HEK293 (cell line): Measurements from ENCODE around the gene FGF9.

Source experiments
- CTCF ChIA-PET: fragments of 350-600 bp; formaldehyde crosslinking; extraction: SDS; loops from one replicate; lab custom pipeline; 2021; ENCODE audit warnings: antibody characterized with exemption; lab: Yijun Ruan, JAX
- POLR2A ChIA-PET: fragments of 300-600 bp; formaldehyde crosslinking; extraction: SDS; loops from one replicate; lab custom pipeline; 2020; ENCODE audit warnings: antibody characterized with exemption, inconsistent platforms; lab: Yijun Ruan, JAX
- H3K27ac ChIP-seq: fragments of 200-500 bp; sonication (Bioruptor generic); 2 replicates; pipeline ENCODE4 v1.5.1; 2014; ENCODE audit warnings: low read depth, low read length, control low read depth, inconsistent platforms; ENCODE audit errors: extremely low read depth
- H3K36me3 ChIP-seq, 2 experiments: fragments of 200-500 bp in 1 of 2; sonication (Bioruptor generic) in 1 of 2; 1 replicate in 1 of 2; 2 replicates in 1 of 2; pipeline ENCODE4 v1.5.1; 2014 to 2017; ENCODE audit warnings: inconsistent platforms in 2 of 2, low read length in 2 of 2; ENCODE audit not compliant: control insufficient read depth in 2 of 2, insufficient read depth in 1 of 2
- H3K4me1 ChIP-seq: fragments of 200-500 bp; sonication (Bioruptor generic); 2 replicates; pipeline ENCODE4 v1.5.1; 2014; ENCODE audit warnings: mild to moderate bottlenecking, low read length, inconsistent platforms; ENCODE audit not compliant: control insufficient read depth, insufficient read depth
- H3K4me3 ChIP-seq: 2 replicates; pipeline ENCODE4 v1.5.1; 2011; ENCODE audit warnings: low read depth, mild to moderate bottlenecking, control low read depth, low read length, moderate library complexity
- H3K9me3 ChIP-seq: fragments of 200-500 bp; sonication (Bioruptor generic); 2 replicates; pipeline ENCODE4 v1.5.1; 2014; ENCODE audit warnings: low read depth, low read length, inconsistent platforms; ENCODE audit not compliant: control insufficient read depth, insufficient read depth
- KLF10 ChIP-seq: fragments of 450-650 bp; IDR thresholded peaks from 2 replicates; pipeline ENCODE4 v1.5.1; 2018; ENCODE audit warnings: missing biosample characterization, mild to moderate bottlenecking, missing genetic modification characterization
- ZBTB1 ChIP-seq: fragments of 450-650 bp; formaldehyde crosslinking; IDR thresholded peaks from 2 replicates; pipeline ENCODE4 v1.5.1; 2016; ENCODE audit warnings: missing biosample characterization, missing genetic modification characterization
- ZBTB48 ChIP-seq: fragments of 450-650 bp; formaldehyde crosslinking; IDR thresholded peaks from 2 replicates; pipeline ENCODE4 v1.5.1; 2016; ENCODE audit warnings: missing biosample characterization, missing genetic modification characterization
- ZNF140 ChIP-seq: fragments of 450-650 bp; formaldehyde crosslinking; IDR thresholded peaks from 2 replicates; pipeline ENCODE4 v1.5.1; 2016; ENCODE audit warnings: missing biosample characterization, missing genetic modification characterization
- ZNF16 ChIP-seq: fragments of 450-650 bp; formaldehyde crosslinking; IDR thresholded peaks from 2 replicates; pipeline ENCODE4 v1.5.1; 2016; ENCODE audit warnings: low read depth, missing biosample characterization, missing genetic modification characterization
- ZNF174 ChIP-seq: fragments of 450-650 bp; formaldehyde crosslinking; IDR thresholded peaks from 2 replicates; pipeline ENCODE4 v1.5.0; 2017; ENCODE audit warnings: missing biosample characterization, mild to moderate bottlenecking, missing genetic modification characterization
- ZNF221 ChIP-seq: fragments of 450-650 bp; formaldehyde crosslinking; IDR thresholded peaks from 2 replicates; pipeline ENCODE4 v1.5.1; 2017; ENCODE audit warnings: missing biosample characterization, missing genetic modification characterization, borderline replicate concordance
- ZNF239 ChIP-seq: fragments of 450-650 bp; formaldehyde crosslinking; IDR thresholded peaks from 2 replicates; pipeline ENCODE4 v1.5.1; 2016; ENCODE audit warnings: missing biosample characterization, missing genetic modification characterization
- ZNF571 ChIP-seq: fragments of 450-650 bp; formaldehyde crosslinking; IDR thresholded peaks from 2 replicates; pipeline ENCODE4 v1.5.0; 2017; ENCODE audit warnings: missing biosample characterization, missing genetic modification characterization
- ZNF768 ChIP-seq: fragments of 450-650 bp; formaldehyde crosslinking; IDR thresholded peaks from 2 replicates; pipeline ENCODE4 v1.5.1; 2018; ENCODE audit warnings: missing biosample characterization, mild to moderate bottlenecking, missing genetic modification characterization
- TF ChIP-seq, protein P1 (sequence below): fragments of 450-650 bp; formaldehyde crosslinking; IDR thresholded peaks from 2 replicates; pipeline ENCODE4 v1.5.1; 2016; ENCODE audit warnings: missing biosample characterization, missing genetic modification characterization, borderline replicate concordance
- TF ChIP-seq, protein P2 (sequence below): fragments of 450-650 bp; formaldehyde crosslinking; IDR thresholded peaks from 2 replicates; pipeline ENCODE4 v1.5.1; 2016; ENCODE audit warnings: missing biosample characterization, missing genetic modification characterization
- TF ChIP-seq, protein P3 (sequence below): fragments of 450-650 bp; formaldehyde crosslinking; IDR thresholded peaks from 2 replicates; pipeline ENCODE4 v1.5.1; 2016; ENCODE audit warnings: missing biosample characterization, missing genetic modification characterization
- TF ChIP-seq, protein P4 (sequence below): fragments of 450-650 bp; formaldehyde crosslinking; conservative IDR thresholded peaks from 2 replicates; pipeline ENCODE4 v1.5.1; 2016; ENCODE audit warnings: low read depth, missing biosample characterization, missing genetic modification characterization
- TF ChIP-seq, protein P5 (sequence below): fragments of 450-650 bp; formaldehyde crosslinking; IDR thresholded peaks from 2 replicates; pipeline ENCODE4 v1.5.1; 2017; ENCODE audit warnings: missing biosample characterization, missing genetic modification characterization
- TF ChIP-seq, protein P6 (sequence below): fragments of 450-650 bp; formaldehyde crosslinking; IDR thresholded peaks from 2 replicates; pipeline ENCODE4 v1.5.1; 2016; ENCODE audit warnings: missing biosample characterization, missing genetic modification characterization

The FGF9 gene

DNA sequence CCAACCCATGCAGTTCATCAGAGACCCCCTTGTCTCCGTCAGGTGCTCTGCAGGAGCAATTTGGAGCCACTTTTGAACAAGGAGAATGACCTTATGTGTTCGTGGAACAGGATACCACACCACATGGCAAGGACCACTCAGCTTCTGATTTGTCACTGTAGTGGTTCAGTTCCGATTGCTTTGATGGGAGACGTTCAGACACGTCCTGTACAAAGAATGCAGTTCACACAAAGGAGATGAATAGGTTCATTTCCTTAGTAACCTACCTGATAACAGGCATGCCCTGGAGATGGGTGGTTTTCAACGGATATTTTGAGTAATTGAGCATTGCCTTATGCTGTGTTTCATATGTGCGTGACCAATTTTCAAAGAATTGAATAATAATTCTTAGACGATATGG lies 17.2 kb downstream of the FGF9 start:
- CTCF ChIA-PET = no interaction called here
- TF ChIP-seq, protein P1, sequence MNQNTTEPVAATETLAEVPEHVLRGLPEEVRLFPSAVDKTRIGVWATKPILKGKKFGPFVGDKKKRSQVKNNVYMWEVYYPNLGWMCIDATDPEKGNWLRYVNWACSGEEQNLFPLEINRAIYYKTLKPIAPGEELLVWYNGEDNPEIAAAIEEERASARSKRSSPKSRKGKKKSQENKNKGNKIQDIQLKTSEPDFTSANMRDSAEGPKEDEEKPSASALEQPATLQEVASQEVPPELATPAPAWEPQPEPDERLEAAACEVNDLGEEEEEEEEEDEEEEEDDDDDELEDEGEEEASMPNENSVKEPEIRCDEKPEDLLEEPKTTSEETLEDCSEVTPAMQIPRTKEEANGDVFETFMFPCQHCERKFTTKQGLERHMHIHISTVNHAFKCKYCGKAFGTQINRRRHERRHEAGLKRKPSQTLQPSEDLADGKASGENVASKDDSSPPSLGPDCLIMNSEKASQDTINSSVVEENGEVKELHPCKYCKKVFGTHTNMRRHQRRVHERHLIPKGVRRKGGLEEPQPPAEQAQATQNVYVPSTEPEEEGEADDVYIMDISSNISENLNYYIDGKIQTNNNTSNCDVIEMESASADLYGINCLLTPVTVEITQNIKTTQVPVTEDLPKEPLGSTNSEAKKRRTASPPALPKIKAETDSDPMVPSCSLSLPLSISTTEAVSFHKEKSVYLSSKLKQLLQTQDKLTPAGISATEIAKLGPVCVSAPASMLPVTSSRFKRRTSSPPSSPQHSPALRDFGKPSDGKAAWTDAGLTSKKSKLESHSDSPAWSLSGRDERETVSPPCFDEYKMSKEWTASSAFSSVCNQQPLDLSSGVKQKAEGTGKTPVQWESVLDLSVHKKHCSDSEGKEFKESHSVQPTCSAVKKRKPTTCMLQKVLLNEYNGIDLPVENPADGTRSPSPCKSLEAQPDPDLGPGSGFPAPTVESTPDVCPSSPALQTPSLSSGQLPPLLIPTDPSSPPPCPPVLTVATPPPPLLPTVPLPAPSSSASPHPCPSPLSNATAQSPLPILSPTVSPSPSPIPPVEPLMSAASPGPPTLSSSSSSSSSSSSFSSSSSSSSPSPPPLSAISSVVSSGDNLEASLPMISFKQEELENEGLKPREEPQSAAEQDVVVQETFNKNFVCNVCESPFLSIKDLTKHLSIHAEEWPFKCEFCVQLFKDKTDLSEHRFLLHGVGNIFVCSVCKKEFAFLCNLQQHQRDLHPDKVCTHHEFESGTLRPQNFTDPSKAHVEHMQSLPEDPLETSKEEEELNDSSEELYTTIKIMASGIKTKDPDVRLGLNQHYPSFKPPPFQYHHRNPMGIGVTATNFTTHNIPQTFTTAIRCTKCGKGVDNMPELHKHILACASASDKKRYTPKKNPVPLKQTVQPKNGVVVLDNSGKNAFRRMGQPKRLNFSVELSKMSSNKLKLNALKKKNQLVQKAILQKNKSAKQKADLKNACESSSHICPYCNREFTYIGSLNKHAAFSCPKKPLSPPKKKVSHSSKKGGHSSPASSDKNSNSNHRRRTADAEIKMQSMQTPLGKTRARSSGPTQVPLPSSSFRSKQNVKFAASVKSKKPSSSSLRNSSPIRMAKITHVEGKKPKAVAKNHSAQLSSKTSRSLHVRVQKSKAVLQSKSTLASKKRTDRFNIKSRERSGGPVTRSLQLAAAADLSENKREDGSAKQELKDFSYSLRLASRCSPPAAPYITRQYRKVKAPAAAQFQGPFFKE = no peak
- TF ChIP-seq, protein P2, sequence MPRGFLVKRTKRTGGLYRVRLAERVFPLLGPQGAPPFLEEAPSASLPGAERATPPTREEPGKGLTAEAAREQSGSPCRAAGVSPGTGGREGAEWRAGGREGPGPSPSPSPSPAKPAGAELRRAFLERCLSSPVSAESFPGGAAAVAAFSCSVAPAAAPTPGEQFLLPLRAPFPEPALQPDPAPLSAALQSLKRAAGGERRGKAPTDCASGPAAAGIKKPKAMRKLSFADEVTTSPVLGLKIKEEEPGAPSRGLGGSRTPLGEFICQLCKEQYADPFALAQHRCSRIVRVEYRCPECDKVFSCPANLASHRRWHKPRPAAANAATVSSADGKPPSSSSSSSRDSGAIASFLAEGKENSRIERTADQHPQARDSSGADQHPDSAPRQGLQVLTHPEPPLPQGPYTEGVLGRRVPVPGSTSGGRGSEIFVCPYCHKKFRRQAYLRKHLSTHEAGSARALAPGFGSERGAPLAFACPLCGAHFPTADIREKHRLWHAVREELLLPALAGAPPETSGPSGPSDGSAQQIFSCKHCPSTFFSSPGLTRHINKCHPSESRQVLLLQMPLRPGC = no peak
- no peak for TF ChIP-seq ZNF571
- TF ChIP-seq ZBTB48 (tag by site-specific recombination) = no peak
- TF ChIP-seq ZNF221 = no peak
- TF ChIP-seq, protein P3, sequence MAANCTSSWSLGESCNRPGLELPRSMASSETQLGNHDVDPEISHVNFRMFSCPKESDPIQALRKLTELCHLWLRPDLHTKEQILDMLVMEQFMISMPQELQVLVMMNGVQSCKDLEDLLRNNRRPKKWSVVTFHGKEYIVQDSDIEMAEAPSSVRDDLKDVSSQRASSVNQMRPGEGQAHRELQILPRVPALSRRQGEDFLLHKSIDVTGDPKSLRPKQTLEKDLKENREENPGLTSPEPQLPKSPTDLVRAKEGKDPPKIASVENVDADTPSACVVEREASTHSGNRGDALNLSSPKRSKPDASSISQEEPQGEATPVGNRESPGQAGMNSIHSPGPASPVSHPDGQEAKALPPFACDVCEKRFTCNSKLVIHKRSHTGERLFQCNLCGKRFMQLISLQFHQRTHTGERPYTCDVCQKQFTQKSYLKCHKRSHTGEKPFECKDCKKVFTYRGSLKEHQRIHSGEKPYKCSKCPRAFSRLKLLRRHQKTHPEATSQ (tag by site-specific recombination) = no peak
- TF ChIP-seq, protein P4, sequence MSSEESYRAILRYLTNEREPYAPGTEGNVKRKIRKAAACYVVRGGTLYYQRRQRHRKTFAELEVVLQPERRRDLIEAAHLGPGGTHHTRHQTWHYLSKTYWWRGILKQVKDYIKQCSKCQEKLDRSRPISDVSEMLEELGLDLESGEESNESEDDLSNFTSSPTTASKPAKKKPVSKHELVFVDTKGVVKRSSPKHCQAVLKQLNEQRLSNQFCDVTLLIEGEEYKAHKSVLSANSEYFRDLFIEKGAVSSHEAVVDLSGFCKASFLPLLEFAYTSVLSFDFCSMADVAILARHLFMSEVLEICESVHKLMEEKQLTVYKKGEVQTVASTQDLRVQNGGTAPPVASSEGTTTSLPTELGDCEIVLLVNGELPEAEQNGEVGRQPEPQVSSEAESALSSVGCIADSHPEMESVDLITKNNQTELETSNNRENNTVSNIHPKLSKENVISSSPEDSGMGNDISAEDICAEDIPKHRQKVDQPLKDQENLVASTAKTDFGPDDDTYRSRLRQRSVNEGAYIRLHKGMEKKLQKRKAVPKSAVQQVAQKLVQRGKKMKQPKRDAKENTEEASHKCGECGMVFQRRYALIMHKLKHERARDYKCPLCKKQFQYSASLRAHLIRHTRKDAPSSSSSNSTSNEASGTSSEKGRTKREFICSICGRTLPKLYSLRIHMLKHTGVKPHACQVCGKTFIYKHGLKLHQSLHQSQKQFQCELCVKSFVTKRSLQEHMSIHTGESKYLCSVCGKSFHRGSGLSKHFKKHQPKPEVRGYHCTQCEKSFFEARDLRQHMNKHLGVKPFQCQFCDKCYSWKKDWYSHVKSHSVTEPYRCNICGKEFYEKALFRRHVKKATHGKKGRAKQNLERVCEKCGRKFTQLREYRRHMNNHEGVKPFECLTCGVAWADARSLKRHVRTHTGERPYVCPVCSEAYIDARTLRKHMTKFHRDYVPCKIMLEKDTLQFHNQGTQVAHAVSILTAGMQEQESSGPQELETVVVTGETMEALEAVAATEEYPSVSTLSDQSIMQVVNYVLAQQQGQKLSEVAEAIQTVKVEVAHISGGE (tag by site-specific recombination) = no peak
- TF ChIP-seq, protein P5, sequence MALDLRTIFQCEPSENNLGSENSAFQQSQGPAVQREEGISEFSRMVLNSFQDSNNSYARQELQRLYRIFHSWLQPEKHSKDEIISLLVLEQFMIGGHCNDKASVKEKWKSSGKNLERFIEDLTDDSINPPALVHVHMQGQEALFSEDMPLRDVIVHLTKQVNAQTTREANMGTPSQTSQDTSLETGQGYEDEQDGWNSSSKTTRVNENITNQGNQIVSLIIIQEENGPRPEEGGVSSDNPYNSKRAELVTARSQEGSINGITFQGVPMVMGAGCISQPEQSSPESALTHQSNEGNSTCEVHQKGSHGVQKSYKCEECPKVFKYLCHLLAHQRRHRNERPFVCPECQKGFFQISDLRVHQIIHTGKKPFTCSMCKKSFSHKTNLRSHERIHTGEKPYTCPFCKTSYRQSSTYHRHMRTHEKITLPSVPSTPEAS = no peak
- TF ChIP-seq ZNF174 (tag by site-specific recombination) = no peak
- TF ChIP-seq ZBTB1 (tag by site-specific recombination) = no peak
- TF ChIP-seq ZNF140 (tag by site-specific recombination) = no peak

DNA sequence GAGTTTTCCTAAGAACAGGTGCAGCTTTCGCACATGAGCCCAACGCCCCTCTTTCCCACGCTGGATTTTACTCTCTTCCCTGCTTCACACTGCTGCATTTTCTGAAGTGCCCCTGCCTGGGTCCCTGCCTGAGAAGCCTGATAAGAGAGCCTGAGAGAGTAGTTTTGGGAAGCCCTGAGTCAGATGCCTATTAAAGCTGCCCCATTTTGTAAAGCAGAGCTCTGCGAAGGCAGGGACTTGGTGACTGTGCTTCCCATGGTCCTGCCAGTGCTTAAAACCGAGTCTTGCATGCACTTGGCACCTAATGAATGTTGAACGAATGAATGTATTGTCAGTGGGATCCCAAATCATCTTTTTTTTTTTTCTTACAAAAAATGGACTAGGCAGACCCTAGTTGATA lies 18.2 kb downstream of the FGF9 start:
- H3K36me3 ChIP-seq = peaks cover 0 to 15% of the 10 kb centered on the region in 2 experiments; a peak in 1 of 3 replicates
- CTCF ChIA-PET = no interaction called here
- H3K27ac ChIP-seq = no peak overlapping the region
- no peak overlapping the region for H3K4me3 ChIP-seq
- H3K9me3 ChIP-seq = no peaks in the 10 kb centered on the region
- POLR2A ChIA-PET = no interaction called here
- no peaks in the 10 kb centered on the region for H3K4me1 ChIP-seq
- TF ChIP-seq ZNF768 (tag by site-specific recombination) = no peak
- TF ChIP-seq, protein P6, sequence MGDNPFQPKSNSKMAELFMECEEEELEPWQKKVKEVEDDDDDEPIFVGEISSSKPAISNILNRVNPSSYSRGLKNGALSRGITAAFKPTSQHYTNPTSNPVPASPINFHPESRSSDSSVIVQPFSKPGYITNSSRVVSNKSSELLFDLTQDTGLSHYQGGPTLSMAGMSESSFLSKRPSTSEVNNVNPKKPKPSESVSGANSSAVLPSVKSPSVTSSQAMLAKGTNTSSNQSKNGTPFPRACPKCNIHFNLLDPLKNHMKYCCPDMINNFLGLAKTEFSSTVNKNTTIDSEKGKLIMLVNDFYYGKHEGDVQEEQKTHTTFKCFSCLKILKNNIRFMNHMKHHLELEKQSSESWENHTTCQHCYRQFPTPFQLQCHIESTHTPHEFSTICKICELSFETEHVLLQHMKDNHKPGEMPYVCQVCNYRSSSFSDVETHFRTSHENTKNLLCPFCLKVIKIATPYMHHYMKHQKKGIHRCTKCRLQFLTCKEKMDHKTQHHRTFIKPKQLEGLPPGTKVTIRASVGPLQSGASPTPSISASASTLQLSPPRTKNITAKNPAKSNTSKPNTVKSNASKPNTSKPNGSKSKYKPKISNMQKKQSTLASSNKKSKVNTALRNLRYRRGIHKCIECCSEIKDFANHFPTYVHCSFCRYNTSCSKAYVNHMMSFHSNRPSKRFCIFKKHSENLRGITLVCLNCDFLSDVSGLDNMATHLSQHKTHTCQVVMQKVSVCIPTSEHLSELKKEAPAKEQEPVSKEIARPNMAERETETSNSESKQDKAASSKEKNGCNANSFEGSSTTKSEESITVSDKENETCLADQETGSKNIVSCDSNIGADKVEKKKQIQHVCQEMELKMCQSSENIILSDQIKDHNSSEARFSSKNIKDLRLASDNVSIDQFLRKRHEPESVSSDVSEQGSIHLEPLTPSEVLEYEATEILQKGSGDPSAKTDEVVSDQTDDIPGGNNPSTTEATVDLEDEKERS = no peak
- no peak for TF ChIP-seq KLF10 (tag by site-specific recombination)
- no peak for TF ChIP-seq ZNF16 (tag by site-specific recombination)
- TF ChIP-seq ZNF239 (tag by site-specific recombination) = no peak

More for the DNA sequence above, 17.2 kb downstream of the FGF9 start:
- POLR2A ChIA-PET = no interaction called here
- H3K27ac ChIP-seq = no peak overlapping the region
- H3K4me3 ChIP-seq = no peak overlapping the region
- H3K4me1 ChIP-seq = no peaks in the 10 kb centered on the region
- H3K36me3 ChIP-seq = peaks cover 0 to 21% of the 10 kb centered on the region in 2 experiments; a peak in 1 of 3 replicates
- no peaks in the 10 kb centered on the region for H3K9me3 ChIP-seq
